Measurements from ENCODE around the gene SSR3. TPM values are rescaled to one million over a fixed set of nuclear protein-coding genes. Genes with fewer than 3 reads are reported as not detected.
"Not testable (repeated sequence)": the region's sequence is repeated elsewhere in the genome, so short reads cannot be mapped to it uniquely, and the experiment has no call there.

Gene SSR3
- total RNA-seq, 1 donor from 2014 or later: 135 TPM

DNA sequence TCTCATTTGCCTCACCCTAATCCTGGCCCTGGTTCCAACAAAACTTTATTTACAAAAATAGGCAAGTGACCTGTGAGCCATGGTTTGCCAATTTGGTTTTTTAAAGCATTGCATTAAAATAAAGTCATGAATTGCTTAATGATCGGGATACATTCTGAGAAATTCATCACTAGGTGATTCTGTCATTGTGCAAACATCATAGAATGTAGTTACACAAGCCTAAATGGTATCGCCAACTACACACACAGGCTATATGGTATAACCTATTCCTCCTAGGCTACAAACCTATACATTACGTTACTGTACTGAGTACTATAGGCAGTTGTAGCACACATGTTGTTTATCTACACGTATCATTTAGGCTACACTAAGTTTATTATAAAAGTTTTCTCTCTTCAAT, 45.9 kb upstream of the SSR3 start:
- H3K27me3 Mint-ChIP-seq: no peaks in the 10 kb centered on the region
- TF ChIP-seq, protein P1, sequence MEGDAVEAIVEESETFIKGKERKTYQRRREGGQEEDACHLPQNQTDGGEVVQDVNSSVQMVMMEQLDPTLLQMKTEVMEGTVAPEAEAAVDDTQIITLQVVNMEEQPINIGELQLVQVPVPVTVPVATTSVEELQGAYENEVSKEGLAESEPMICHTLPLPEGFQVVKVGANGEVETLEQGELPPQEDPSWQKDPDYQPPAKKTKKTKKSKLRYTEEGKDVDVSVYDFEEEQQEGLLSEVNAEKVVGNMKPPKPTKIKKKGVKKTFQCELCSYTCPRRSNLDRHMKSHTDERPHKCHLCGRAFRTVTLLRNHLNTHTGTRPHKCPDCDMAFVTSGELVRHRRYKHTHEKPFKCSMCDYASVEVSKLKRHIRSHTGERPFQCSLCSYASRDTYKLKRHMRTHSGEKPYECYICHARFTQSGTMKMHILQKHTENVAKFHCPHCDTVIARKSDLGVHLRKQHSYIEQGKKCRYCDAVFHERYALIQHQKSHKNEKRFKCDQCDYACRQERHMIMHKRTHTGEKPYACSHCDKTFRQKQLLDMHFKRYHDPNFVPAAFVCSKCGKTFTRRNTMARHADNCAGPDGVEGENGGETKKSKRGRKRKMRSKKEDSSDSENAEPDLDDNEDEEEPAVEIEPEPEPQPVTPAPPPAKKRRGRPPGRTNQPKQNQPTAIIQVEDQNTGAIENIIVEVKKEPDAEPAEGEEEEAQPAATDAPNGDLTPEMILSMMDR (IDR thresholded peaks at IDR 0.05; ENCODE audit: unreplicated experiment): no peak
- no peak overlapping the region for H3K4me3 Mint-ChIP-seq (ENCODE audit: low read depth)
- no peak for DNase-seq (ENCODE audit: low spot score, unreplicated experiment)
- H3K9me3 Mint-ChIP-seq (ENCODE audit: low read depth): no peaks in the 10 kb centered on the region
- no peak overlapping the region for H3K27ac Mint-ChIP-seq
- H3K4me1 Mint-ChIP-seq (ENCODE audit: low read depth): peaks cover 14% of the 10 kb centered on the region
- no peaks in the 10 kb centered on the region for H3K36me3 Mint-ChIP-seq (ENCODE audit: insufficient read depth)

DNA sequence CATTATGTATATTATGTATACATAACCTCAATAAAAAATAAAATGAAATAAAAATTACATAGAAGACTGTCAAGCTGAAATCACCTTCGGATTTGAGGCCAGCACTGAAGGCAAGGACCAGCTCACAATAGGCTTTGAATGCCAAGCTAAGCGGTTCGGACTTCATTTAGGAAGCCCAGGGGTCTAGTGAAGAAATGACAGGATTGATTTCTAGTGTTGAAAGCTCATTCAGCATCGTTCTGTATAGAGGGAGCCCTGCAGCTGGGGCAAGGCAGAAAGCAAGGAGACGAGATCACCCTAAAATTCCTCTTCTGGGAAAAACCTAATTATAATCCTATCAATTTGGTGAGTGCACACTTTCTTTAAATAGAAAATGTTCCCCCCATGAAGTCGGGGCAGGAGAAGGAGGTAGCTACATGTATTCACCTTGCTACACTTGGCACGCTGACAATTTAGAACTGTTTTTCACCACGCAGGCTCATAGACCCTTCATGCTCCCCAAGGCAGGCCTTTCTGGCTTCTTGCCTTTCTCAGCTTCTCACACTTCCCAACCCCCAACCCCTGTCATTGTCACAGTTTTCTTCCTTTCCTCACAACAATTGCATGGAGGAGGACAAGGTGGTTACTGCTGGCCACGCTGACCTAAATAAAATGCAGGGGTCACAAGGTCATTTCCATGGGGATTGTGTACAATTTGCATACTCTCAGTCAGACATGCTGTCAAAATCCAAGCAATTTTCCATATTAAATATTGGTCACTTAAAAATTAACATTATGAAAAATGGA, 44.4 kb upstream of the SSR3 start:
- H3K36me3 Mint-ChIP-seq (ENCODE audit: insufficient read depth): no peaks in the 10 kb centered on the region
- no peaks in the 10 kb centered on the region for H3K9me3 Mint-ChIP-seq (ENCODE audit: low read depth)
- H3K4me3 Mint-ChIP-seq (ENCODE audit: low read depth): no peak overlapping the region
- H3K4me1 Mint-ChIP-seq (ENCODE audit: low read depth): peaks cover 15% of the 10 kb centered on the region
- TF ChIP-seq, protein P1 (IDR thresholded peaks at IDR 0.05; ENCODE audit: unreplicated experiment): no peak
- H3K27ac Mint-ChIP-seq: no peak overlapping the region
- no peaks in the 10 kb centered on the region for H3K27me3 Mint-ChIP-seq
- DNase-seq (ENCODE audit: low spot score, unreplicated experiment): no peak

GRCh38 chr3:156598413-156598812, 43.5 kb upstream of the SSR3 start:
- H3K27ac Mint-ChIP-seq: no peak overlapping the region
- DNase-seq (ENCODE audit: low spot score, unreplicated experiment): no peak

GRCh38 chr3:156594219-156594683, 39.3 kb upstream of the SSR3 start:
- Mint-ChIP-seq H3K27me3 (no peaks in the 10 kb centered on the region), H3K36me3 (ENCODE audit: insufficient read depth) (no peaks in the 10 kb centered on the region), H3K27ac (peak overlapping the region; percentile 22), H3K4me1 (ENCODE audit: low read depth) (peaks cover 18% of the 10 kb centered on the region), H3K9me3 (ENCODE audit: low read depth) (peaks cover 3% of the 10 kb centered on the region), H3K4me3 (ENCODE audit: low read depth) (no peak overlapping the region)
- TF ChIP-seq, protein P1 (IDR thresholded peaks at IDR 0.05; ENCODE audit: unreplicated experiment): no peak
- DNase-seq (ENCODE audit: low spot score, unreplicated experiment): no peak

More at GRCh38 chr3:156598413-156598812, 43.5 kb upstream of the SSR3 start:
- H3K27me3 Mint-ChIP-seq: no peaks in the 10 kb centered on the region
- H3K4me1 Mint-ChIP-seq (ENCODE audit: low read depth): peaks cover 22% of the 10 kb centered on the region
- H3K4me3 Mint-ChIP-seq (ENCODE audit: low read depth): no peak overlapping the region
- H3K9me3 Mint-ChIP-seq (ENCODE audit: low read depth): no peaks in the 10 kb centered on the region
- TF ChIP-seq, protein P1 (IDR thresholded peaks at IDR 0.05; ENCODE audit: unreplicated experiment): no peak
- no peaks in the 10 kb centered on the region for H3K36me3 Mint-ChIP-seq (ENCODE audit: insufficient read depth)

DNA sequence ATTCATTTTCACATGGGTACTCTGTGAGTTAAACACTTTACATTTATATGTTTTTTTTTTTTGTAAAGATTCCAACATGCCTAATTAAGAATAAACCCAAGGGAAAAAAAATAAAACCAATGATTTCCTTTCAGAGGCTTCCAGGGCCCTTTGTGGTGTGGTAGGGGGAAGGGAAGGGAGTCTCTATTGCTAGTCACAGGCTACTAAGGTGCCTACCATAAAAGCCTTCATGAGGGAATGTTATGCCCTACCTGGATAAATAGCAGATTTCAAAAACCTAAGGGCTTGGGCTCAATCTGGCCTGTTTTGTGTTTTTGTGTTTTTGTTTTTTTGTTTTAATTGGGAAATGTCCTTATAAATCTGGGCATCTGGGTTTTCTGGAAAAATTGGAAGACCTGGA, 38.9 kb upstream of the SSR3 start:
- Mint-ChIP-seq H3K4me1 (ENCODE audit: low read depth) (peaks cover 15% of the 10 kb centered on the region), H3K27ac (peak overlapping the region; percentile 22), H3K36me3 (ENCODE audit: insufficient read depth) (no peaks in the 10 kb centered on the region), H3K4me3 (ENCODE audit: low read depth) (no peak overlapping the region), H3K9me3 (ENCODE audit: low read depth) (peaks cover 3% of the 10 kb centered on the region), H3K27me3 (no peaks in the 10 kb centered on the region)
- TF ChIP-seq, protein P1 (IDR thresholded peaks at IDR 0.05; ENCODE audit: unreplicated experiment): no peak
- no peak for DNase-seq (ENCODE audit: low spot score, unreplicated experiment)

GRCh38 chr3:156589806-156590205, 34.9 kb upstream of the SSR3 start:
- H3K4me1 Mint-ChIP-seq (ENCODE audit: low read depth): peaks cover 11% of the 10 kb centered on the region
- H3K36me3 Mint-ChIP-seq (ENCODE audit: insufficient read depth); DNase-seq (ENCODE audit: low spot score, unreplicated experiment); H3K27me3 Mint-ChIP-seq; H3K4me3 Mint-ChIP-seq (ENCODE audit: low read depth); H3K27ac Mint-ChIP-seq; H3K9me3 Mint-ChIP-seq (ENCODE audit: low read depth): not testable (repeated sequence)

Measured in progenitor cell of endocrine pancreas (in vitro differentiated cells).